ENCODE results near the gene TLX2.

The TLX2 gene

GRCh38 chr2:74511104-74511989, 2.9 kb upstream of the TLX2 start:
- DNase-seq (ENCODE audit: low read depth), result peak; percentile 38

- no peak for DNase-seq (ENCODE audit: low read depth)
These were observed 1.3 kb upstream of the TLX2 start for GRCh38 chr2:74512744-74513604.

- no peak for DNase-seq (ENCODE audit: low read depth)
These were observed 464 bp upstream of the TLX2 start for GRCh38 chr2:74513605-74514367.

GRCh38 chr2:74515271-74515980, 1.2 kb downstream of the TLX2 start:
- no peak for DNase-seq (ENCODE audit: low read depth)

- no peak for DNase-seq (ENCODE audit: low read depth)
These were observed 1.9 kb downstream of the TLX2 start for GRCh38 chr2:74515981-74516633.

GRCh38 chr2:74516650-74517049, 2.4 kb downstream of the TLX2 start:
- DNase-seq (ENCODE audit: low read depth), result no peak

GRCh38 chr2:74522516-74522915, 8.3 kb downstream of the TLX2 start:
- no peak for DNase-seq (ENCODE audit: low read depth)

- no peak for DNase-seq (ENCODE audit: low read depth)
These were observed 9.8 kb downstream of the TLX2 start for GRCh38 chr2:74524005-74524404.

- DNase-seq (ENCODE audit: low read depth), result no peak
These were observed 10.9 kb downstream of the TLX2 start for GRCh38 chr2:74524955-74525716.

GRCh38 chr2:74525717-74526648, 11.7 kb downstream of the TLX2 start, which contains the start of gene DQX1:
DQX1 (minus strand) TSS chr2:74526231; CDS start chr2:74525729, 502 bp downstream.
- DNase-seq (ENCODE audit: low read depth), result peak; percentile 51

- no peak for DNase-seq (ENCODE audit: low read depth)
These were observed 12.5 kb downstream of the TLX2 start for GRCh38 chr2:74526649-74527230.

- no peak for DNase-seq (ENCODE audit: low read depth)
These were observed 13.5 kb downstream of the TLX2 start for GRCh38 chr2:74527741-74528140.

- no peak for DNase-seq (ENCODE audit: low read depth)
These were observed 14.5 kb downstream of the TLX2 start for GRCh38 chr2:74528600-74529356.

- DNase-seq (ENCODE audit: low read depth), result peak; percentile 99
These were observed 15.3 kb downstream of the TLX2 start, which contains the start of the genes AUP1 and HTRA2 for GRCh38 chr2:74529357-74530238. AUP1 (minus strand) TSS chr2:74529706; CDS start chr2:74529629, 77 bp downstream. HTRA2 (plus strand) TSS chr2:74529933; CDS start chr2:74530007, 74 bp downstream.

GRCh38 chr2:74530239-74531187, 16.3 kb downstream of the TLX2 start:
- DNase-seq (ENCODE audit: low read depth), result peak; percentile 71
